K562 (cell line): Measurements from ENCODE around the gene BLVRA. TPM values are rescaled to one million over a fixed set of nuclear protein-coding genes. Genes with fewer than 3 reads are reported as not detected.

Experiments
- CBX1 ChIP-seq: sonication (generic); IDR thresholded peaks from 2 replicates; pipeline ENCODE4 v1.6.1; 2016; ENCODE audit warnings: antibody characterized with exemption, low read depth, mild to moderate bottlenecking
- CBX8 ChIP-seq: fragments of 200-600 bp; sonication (generic); IDR thresholded peaks from 2 replicates; pipeline ENCODE4 v1.6.1; 2012; ENCODE audit warnings: borderline replicate concordance, mixed run types, low read depth, mild to moderate bottlenecking, moderate library complexity, mixed read lengths, low read length, control low read depth, inconsistent platforms; ENCODE audit not compliant: poor library complexity, severe bottlenecking; ENCODE audit errors: extremely low read depth
- DIDO1 ChIP-seq: fragments of 450-650 bp; IDR thresholded peaks from 2 replicates; pipeline ENCODE4 v1.6.1; 2016; ENCODE audit warnings: low read depth, missing biosample characterization, missing genetic modification characterization
- HDAC8 ChIP-seq: fragments of 450-650 bp; IDR thresholded peaks from 2 replicates; pipeline ENCODE4 v1.6.1; 2016; ENCODE audit warnings: mild to moderate bottlenecking, missing genetic modification characterization, moderate library complexity, missing compliant biosample characterization
- HEY1 ChIP-seq: fragments of 250-450 bp; sonication (Bioruptor Pico); IDR thresholded peaks from 2 replicates; pipeline ENCODE4 v1.5.0; 2020; ENCODE audit warnings: mild to moderate bottlenecking, moderate library complexity, borderline replicate concordance
- HOXB6 ChIP-seq: fragments of 250-450 bp; sonication (Bioruptor Pico); IDR thresholded peaks from 2 replicates; pipeline ENCODE4 v1.5.1; 2022; ENCODE audit warnings: mild to moderate bottlenecking, borderline replicate concordance
- MEF2D ChIP-seq: conservative IDR thresholded peaks from 2 replicates; pipeline ENCODE4 v1.6.1; 2016; ENCODE audit warnings: low read depth, missing genetic modification characterization, missing compliant biosample characterization
- NFE2 ChIP-seq: IDR thresholded peaks from 2 replicates; pipeline ENCODE4 v1.6.1; 2014; ENCODE audit warnings: antibody characterized with exemption, low read depth
- PHF8 ChIP-seq: fragments of 200-600 bp; sonication (generic); IDR thresholded peaks from 2 replicates; pipeline ENCODE4 v1.6.1; 2012; ENCODE audit warnings: mixed run types, mild to moderate bottlenecking, inconsistent platforms, low read length, moderate library complexity, borderline replicate concordance
- RBM39 ChIP-seq: fragments of 200-400 bp; formaldehyde crosslinking; optimal IDR thresholded peaks from 2 replicates; pipeline ENCODE3; 2018; ENCODE audit warnings: low read depth, low read length
- RFX7 ChIP-seq: fragments of 250-450 bp; sonication (Bioruptor Pico); IDR thresholded peaks from 2 replicates; pipeline ENCODE4 v1.5.1; 2021; ENCODE audit warnings: mild to moderate bottlenecking
- TOE1 ChIP-seq, 2 experiments: fragments of 450-650 bp in 1 of 2; sonication (generic) in 1 of 2; formaldehyde crosslinking in 1 of 2; IDR thresholded peaks; 2 replicates each; pipeline versions ENCODE4 v1.7.1 to v1.8.0; 2016 to 2022; ENCODE audit warnings: borderline replicate concordance in 2 of 2, mild to moderate bottlenecking in 2 of 2, antibody characterized with exemption in 1 of 2, inconsistent platforms in 1 of 2, low read depth in 1 of 2, missing genetic modification reagents in 1 of 2, moderate library complexity in 1 of 2
- U2AF1 ChIP-seq: fragments of 200-400 bp; formaldehyde crosslinking; optimal IDR thresholded peaks from 2 replicates; pipeline ENCODE3; 2017; ENCODE audit warnings: mild to moderate bottlenecking, low read depth, low read length, moderate library complexity
- ZFPM2 ChIP-seq: fragments of 250-450 bp; sonication (Bioruptor Pico); IDR thresholded peaks from 2 replicates; pipeline ENCODE4 v1.5.1; 2022; ENCODE audit warnings: mild to moderate bottlenecking
- ZNF124 ChIP-seq: sonication (generic); formaldehyde crosslinking; IDR thresholded peaks from 2 replicates; pipeline ENCODE4 v1.8.1; 2022; ENCODE audit warnings: missing genetic modification reagents
- ZNF174 ChIP-seq: fragments of 250-450 bp; sonication (Bioruptor Pico); IDR thresholded peaks from 2 replicates; pipeline ENCODE4 v1.4.0; 2020; ENCODE audit warnings: mild to moderate bottlenecking
- polyA plus RNA-seq, 8 experiments: library from polyadenylated mRNA; depleted of rRNA in 4 of 8; stranded (reverse) in 5 of 8; unstranded in 3 of 8; fragments of >200 nt; fragmentation: Nextera tagmentation in 2 of 8; fragmentation: Illumina TruSeq in 1 of 8; extraction: Ambion mirVana in 2 of 8; extraction: Trizol in 1 of 8; gene quantifications; 2 replicates each; pipeline versions ENCODE4 v1.2.1 to v1.2.3, GENCODE V29; 2011 to 2014; ENCODE audit warnings: inconsistent platforms in 1 of 8, missing spikeins in 1 of 8
- total RNA-seq, 7 experiments: library from RNA; depleted of rRNA in 6 of 7; stranded (reverse); fragments of >200 nt in 6 of 7; fragmentation: Illumina TruSeq in 2 of 7; extraction: Trizol in 2 of 7; gene quantifications; 2 replicates each; pipeline versions ENCODE4 v1.2.1 to v1.2.3, GENCODE V29; 2011 to 2021; ENCODE audit warnings: low replicate concordance in 1 of 7
- TF ChIP-seq, protein P1 (sequence below): fragments of 450-650 bp; IDR thresholded peaks from 2 replicates; pipeline ENCODE4 v1.6.1; 2016
- TF ChIP-seq, protein P2 (sequence below): fragments of 450-650 bp; formaldehyde crosslinking; IDR thresholded peaks from 2 replicates; pipeline ENCODE4 v1.4.0; 2020; ENCODE audit warnings: mild to moderate bottlenecking, mixed read lengths
- TF ChIP-seq, protein P3 (sequence below): fragments of 250-450 bp; sonication (Bioruptor Pico); IDR thresholded peaks from 2 replicates; pipeline ENCODE4 v1.4.0; 2020; ENCODE audit warnings: mild to moderate bottlenecking, moderate library complexity, borderline replicate concordance

The BLVRA gene
- total and polyA plus RNA-seq, 9 of the 15 experiments (the other 6 are each of a cell fraction or from before 2014, with no cell fraction given) = 48.5 to 147 (median 61.5) TPM

DNA sequence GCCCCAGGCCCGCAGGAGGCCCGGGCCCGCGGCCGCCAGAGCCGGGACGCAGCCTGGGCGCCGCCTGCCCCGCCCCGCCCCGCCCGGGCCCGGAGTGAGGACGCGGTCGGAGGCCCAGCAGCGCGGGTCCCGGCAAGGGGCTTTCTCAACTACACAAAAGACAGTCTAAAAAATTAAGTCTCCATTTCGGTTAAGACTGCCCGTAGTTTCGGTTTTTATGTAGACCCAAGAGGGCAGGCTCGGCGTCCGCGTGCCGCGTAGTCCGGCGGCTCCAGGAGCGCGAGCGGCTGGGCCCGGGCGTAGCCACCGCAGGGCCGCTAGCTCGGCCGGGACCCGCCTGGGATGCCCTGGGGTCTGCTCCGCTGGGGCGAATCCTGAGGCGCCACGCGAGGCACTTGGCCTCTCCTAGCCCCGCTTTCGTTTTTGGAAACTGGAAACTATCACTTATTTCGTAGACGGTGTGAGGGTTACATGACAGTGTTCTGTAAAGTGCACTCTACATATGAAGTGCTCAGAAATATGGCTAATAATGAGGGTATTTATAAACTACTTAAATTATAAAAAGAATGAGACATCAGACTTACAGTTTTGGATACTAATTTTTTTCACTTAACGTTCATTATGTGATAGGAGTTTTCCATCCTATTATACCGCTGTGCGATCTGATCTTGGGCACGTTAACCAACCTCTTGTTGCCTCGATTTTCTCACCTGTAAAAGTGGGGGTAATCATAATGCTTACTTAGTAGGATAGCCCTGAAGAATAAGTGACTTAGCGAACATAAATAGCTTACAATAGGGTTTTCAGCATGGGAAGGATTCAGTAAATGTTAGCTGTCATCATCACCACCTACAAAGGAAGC lies 573 bp downstream of the BLVRA start (continued):
- TF ChIP-seq ZFPM2 (CRISPR knock-in tag) (no peak), HOXB6 (no peak), MEF2D (tag) (no peak), HEY1 (CRISPR knock-in tag) (no peak), CBX1 (no peak; the same call in 1 of the 2 replicates), ZNF174 (CRISPR knock-in tag) (no peak), TOE1 (IDR thresholded peaks at IDR 0.05; ENCODE audit: borderline replicate concordance) (no peak), TOE1 (CRISPR knock-in tag; IDR thresholded peaks at IDR 0.05; ENCODE audit: borderline replicate concordance, low read depth) (no peak), U2AF1 (no peak), PHF8 (peak; percentile 6; the same call in 1 of the 2 replicates), RFX7 (CRISPR knock-in tag) (no peak), NFE2 (no peak), RBM39 (no peak), DIDO1 (tag) (no peak), ZNF124 (CRISPR knock-in tag) (no peak), HDAC8 (tag) (no peak), CBX8 (no peak)
- TF ChIP-seq, protein P1, sequence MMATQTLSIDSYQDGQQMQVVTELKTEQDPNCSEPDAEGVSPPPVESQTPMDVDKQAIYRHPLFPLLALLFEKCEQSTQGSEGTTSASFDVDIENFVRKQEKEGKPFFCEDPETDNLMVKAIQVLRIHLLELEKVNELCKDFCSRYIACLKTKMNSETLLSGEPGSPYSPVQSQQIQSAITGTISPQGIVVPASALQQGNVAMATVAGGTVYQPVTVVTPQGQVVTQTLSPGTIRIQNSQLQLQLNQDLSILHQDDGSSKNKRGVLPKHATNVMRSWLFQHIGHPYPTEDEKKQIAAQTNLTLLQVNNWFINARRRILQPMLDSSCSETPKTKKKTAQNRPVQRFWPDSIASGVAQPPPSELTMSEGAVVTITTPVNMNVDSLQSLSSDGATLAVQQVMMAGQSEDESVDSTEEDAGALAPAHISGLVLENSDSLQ = no peak
- TF ChIP-seq, protein P2, sequence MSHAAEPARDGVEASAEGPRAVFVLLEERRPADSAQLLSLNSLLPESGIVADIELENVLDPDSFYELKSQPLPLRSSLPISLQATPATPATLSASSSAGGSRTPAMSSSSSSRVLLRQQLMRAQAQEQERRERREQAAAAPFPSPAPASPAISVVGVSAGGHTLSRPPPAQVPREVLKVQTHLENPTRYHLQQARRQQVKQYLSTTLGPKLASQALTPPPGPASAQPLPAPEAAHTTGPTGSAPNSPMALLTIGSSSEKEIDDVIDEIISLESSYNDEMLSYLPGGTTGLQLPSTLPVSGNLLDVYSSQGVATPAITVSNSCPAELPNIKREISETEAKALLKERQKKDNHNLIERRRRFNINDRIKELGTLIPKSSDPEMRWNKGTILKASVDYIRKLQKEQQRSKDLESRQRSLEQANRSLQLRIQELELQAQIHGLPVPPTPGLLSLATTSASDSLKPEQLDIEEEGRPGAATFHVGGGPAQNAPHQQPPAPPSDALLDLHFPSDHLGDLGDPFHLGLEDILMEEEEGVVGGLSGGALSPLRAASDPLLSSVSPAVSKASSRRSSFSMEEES (CRISPR knock-in tag) = no peak
- TF ChIP-seq, protein P3, sequence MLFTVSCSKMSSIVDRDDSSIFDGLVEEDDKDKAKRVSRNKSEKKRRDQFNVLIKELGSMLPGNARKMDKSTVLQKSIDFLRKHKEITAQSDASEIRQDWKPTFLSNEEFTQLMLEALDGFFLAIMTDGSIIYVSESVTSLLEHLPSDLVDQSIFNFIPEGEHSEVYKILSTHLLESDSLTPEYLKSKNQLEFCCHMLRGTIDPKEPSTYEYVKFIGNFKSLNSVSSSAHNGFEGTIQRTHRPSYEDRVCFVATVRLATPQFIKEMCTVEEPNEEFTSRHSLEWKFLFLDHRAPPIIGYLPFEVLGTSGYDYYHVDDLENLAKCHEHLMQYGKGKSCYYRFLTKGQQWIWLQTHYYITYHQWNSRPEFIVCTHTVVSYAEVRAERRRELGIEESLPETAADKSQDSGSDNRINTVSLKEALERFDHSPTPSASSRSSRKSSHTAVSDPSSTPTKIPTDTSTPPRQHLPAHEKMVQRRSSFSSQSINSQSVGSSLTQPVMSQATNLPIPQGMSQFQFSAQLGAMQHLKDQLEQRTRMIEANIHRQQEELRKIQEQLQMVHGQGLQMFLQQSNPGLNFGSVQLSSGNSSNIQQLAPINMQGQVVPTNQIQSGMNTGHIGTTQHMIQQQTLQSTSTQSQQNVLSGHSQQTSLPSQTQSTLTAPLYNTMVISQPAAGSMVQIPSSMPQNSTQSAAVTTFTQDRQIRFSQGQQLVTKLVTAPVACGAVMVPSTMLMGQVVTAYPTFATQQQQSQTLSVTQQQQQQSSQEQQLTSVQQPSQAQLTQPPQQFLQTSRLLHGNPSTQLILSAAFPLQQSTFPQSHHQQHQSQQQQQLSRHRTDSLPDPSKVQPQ (CRISPR knock-in tag) = no peak
